HUDEP-2 (cell line): ENCODE results near the gene FGD2.
A peak's percentile ranks its signal among the peaks of the same experiment; 100 is the strongest.
"Not testable (repeated sequence)": the region's sequence is repeated elsewhere in the genome, so short reads cannot be mapped to it uniquely, and the experiment has no call there.

Experiments used
- DNase-seq, 76 experiments: peaks; one replicate each; lab custom pipeline; 2025; ENCODE audit not compliant: unreplicated experiment in 76 of 76; lab: John Stamatoyannopoulos, UW

Gene FGD2

DNA sequence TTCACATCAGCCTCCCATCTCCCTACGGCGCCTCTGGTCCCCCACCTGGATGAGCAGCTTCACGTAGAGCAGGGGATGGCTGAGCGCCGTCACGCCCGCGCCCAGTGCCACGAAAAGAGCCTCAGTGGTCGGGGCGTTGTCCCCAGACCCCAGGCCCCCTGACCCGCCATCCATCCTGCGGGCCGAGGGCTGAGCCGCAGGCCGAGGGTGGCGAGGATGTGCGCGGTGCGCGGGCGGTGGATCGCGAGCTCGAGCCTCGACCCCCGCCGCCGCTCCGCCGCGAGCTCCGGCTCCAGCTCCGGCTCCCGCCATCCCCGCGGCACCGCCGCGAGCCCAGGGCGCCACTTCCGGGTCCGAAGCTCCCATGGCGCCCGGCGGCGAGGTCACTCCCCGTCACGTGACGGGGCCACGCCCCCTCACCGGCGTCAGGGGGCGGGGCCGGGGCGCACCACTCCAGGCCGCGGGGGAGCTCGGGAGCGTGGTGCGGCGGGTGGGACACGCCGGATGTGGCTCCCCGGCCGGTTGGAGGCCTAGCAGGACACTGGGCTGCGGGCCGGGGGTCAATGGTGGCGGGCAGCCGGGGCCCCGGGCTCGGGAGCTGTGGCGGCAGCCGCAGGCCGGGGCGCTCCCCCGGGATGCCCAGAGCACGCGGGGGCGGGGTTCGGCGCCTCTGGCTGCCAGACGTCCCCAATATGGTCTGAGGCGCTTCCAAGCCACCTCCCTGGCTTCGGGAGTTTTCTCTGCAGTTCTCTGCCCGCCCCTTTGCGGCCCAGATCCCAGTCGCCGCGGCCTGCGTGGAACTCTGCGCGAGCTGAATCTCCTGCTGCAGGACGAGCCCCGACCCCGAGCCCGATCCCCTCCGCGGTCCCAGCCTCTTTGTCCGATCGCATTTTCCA lies 19.4 kb upstream of the FGD2 start, which contains the start of gene MTCH1:
Gene MTCH1, minus strand, starts transcription at position 389 of the 896 bp plus-strand sequence. Its CDS starts 23 bp downstream, at position 366.
- DNase-seq = peak in 75 of 76 experiments; percentile 45 to 97 (median 86)

GRCh38 chr6:36986704-36987047 lies 18.8 kb upstream of the FGD2 start:
- peak in 2 of 76 experiments; percentile 35 to 50 for DNase-seq

- DNase-seq = no peak
Observed at GRCh38 chr6:36989264-36989663, 16.2 kb upstream of the FGD2 start.

GRCh38 chr6:36990401-36990800 lies 15.1 kb upstream of the FGD2 start:
- not testable (repeated sequence) for DNase-seq

DNA sequence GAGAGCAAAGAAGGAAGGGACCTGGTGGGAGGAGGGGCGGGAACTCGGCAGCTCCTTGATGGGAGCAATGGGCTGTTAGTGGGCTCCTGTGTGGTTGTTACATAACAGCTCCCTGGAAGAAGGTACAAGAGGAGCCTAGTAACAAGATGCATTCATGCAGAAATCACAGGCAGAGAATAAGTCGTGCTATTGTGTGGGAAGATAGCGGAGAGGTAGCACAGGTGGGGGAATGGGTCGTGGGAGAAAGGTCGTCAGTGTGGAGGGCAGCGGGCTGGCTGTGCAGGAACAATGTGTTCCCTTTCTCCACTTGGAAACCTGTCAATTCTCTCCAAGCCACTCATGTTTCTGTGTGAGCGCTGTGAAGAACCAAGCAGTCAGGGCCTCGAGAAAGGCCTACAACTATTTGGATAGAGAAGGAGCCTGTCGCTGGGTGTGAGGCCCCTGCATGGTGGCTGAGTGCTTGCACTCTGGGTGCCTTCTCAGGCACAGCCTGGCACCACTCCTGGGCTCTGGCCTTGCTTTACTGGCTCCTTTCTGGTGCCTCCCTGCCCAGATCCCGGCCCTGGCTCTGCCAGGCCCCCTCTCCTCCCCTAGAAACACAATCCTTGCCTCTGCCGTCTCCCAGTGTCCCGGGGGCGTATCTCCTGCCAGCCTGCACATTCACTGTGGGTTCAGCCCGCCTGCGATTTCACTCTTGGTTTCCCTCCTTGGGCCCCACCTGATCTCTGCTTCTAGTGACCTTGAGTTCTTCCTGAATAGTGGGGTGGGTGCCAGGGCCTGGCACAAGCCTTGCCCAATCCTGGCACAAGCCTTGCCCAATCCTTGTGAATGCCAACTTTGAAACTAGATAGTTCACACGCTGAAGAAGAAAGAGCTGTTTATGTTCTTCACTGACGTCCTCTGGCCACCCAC lies 7.4 kb upstream of the FGD2 start:
- no peak for DNase-seq

GRCh38 chr6:36998723-36999038 lies 6.8 kb upstream of the FGD2 start:
- no peak for DNase-seq

DNA sequence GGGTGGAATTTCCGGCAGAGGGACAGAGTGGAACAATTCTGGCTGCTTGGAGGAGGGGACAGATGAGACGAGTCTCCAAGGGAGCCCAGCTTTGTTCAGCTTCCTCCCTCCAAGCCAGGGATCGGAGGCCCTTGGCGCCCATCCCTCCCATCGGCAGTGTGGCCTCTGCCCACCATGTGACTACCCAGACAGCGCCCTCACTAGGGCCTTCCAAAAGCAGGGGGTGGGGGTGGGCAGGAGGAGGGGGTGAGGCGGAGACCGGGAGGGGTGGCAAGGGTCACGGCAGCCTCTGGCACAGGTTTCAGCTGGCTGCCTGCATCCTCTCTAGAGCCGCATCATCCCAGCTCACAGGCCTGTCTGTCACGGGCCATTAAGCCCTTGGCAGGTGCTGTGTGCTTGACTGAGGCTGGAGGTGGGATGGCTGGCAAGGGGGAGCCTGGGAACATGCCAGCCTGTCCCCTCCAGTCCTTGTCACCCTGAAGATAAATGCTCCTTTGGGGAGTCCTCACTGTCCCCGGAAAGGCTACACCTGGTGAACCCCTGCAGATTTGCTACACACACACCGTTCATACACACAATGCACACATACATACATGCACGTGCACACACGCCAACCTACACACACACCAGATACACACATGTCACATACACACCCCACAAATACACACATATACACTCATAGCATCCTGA lies 6.2 kb upstream of the FGD2 start:
- no peak for DNase-seq

- no peak for DNase-seq
Observed at GRCh38 chr6:36999751-37000125, 5.7 kb upstream of the FGD2 start.

GRCh38 chr6:37004044-37004980 lies 1.1 kb upstream of the FGD2 start:
- no peak for DNase-seq

- DNase-seq = no peak
Observed at GRCh38 chr6:37005827-37006567, 542 bp downstream of the FGD2 start.

DNA sequence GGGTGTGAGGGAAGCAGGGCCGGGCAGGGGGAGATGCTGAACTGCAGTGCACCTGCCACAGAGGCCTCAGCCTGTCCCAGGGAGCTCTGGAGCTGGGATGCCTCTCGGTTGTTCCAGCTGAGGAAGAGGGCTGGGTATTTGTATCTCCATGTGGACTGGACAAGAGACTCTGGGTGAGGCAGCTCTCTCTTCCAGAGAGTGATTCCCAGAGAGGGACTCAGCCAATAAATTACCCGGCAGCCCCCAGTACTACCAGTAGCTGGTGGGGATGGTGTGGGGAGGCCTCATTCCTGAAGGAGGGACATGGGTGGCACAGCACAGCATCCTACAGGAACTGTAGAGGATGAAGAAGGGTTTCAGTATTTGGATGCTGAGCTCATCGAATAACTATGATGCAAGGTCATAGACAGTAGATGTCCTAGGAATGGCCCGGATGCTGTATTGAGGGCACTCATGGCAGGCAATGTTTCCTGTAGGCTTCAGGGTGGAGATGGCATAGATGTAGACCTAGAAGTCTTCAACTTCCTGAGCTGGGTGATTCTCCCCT lies 1.4 kb downstream of the FGD2 start:
- DNase-seq = no peak

DNA sequence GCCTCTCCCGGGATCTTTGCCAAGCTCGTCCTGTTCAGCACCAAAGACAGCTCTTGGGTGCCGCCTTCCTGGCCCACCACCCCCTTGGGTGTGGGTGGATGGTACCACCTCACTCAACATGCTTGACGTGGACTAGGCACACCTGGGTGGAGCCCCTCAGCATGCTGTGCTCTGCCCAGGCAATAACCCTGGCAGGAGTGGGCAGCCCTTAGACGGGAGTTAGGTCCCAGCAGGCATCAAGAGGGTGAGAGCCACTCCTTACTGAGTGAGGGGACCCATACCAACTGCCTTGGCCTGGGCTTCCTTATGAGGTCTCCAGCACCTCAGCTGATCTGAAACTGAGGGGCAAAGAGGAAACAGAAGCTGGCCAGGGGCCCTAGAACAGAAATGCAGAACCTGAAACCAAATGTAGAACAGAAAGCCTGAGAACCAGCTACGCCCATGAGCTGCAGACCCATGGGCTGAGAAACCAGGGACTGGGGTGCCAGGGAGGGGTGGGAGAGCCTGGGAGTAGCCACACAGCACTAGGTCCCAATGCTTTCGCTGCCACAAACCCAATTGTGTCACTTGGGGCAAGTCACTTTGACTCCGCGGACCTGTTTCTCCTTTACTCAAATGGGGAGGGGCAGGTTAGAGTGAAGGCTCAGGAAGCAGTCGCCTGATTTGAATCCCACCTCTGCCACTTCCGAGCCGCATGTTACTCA lies 2.0 kb downstream of the FGD2 start:
- DNase-seq = peak in 11 of 76 experiments; percentile 11 to 40 (median 18)

- no peak for DNase-seq
Observed at GRCh38 chr6:37008484-37009465, 3.3 kb downstream of the FGD2 start.

- DNase-seq = no peak
Observed at GRCh38 chr6:37010402-37010892, 5.0 kb downstream of the FGD2 start.

DNA sequence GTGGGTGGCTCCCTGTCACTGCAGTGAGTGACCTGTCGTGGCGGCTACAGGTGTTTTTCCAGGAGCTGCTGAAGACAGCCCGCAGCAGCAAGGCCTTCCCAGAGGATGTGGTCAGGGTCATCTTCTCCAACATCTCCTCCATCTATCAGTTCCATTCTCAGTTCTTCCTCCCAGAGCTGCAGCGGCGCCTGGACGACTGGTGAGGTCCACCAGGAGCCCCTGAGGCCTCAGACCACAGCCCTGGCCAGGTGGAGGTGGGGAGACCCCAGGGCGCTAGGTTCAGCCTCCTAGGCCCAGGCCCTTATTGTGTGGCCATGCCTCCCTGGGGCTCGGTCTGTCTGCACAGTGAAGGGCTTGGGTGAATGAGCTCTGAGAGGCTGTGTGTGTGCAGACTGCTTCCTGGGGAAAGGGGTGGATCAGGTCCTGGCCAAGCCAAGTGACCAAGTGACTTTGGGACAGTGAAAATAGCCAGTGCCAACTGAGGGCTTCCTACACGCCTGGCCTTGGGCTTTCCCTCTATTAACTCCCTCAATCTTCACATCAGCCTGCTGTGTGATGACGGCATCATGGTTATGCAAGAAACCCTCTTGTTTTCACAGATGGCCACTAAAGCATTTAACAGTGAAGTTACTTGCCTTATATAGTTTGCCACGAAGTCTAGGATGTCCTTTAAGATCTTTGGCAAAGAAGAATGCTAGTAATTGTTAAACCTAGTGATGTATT lies 6.4 kb downstream of the FGD2 start:
- no peak for DNase-seq
